G401 (cell line): ENCODE measurements around the gene FUT2. TPM values are rescaled to one million over a fixed set of nuclear protein-coding genes. Genes with fewer than 3 reads are reported as not detected.

Source experiments
- DNase-seq: peaks from one replicate; pipeline ENCODE4 v3.0.0-alpha.2; 2015; ENCODE audit warnings: low spot score
- in situ Hi-C: cut with HindIII; loops from 2 replicates; pipeline ENCODE4 v1.10.0; 2016; ENCODE audit warnings: low sequenced_read_pairs, mixed read lengths
- total RNA-seq: library from RNA; depleted of rRNA; stranded (reverse); fragments of >200 nt; shearing (Covaris generic); gene quantifications from 2 replicates; pipeline ENCODE4 v1.2.3, GENCODE V29; 2014

FUT2 gene
- total RNA-seq, 1 experiment from 2014 or later: not detected

DNA sequence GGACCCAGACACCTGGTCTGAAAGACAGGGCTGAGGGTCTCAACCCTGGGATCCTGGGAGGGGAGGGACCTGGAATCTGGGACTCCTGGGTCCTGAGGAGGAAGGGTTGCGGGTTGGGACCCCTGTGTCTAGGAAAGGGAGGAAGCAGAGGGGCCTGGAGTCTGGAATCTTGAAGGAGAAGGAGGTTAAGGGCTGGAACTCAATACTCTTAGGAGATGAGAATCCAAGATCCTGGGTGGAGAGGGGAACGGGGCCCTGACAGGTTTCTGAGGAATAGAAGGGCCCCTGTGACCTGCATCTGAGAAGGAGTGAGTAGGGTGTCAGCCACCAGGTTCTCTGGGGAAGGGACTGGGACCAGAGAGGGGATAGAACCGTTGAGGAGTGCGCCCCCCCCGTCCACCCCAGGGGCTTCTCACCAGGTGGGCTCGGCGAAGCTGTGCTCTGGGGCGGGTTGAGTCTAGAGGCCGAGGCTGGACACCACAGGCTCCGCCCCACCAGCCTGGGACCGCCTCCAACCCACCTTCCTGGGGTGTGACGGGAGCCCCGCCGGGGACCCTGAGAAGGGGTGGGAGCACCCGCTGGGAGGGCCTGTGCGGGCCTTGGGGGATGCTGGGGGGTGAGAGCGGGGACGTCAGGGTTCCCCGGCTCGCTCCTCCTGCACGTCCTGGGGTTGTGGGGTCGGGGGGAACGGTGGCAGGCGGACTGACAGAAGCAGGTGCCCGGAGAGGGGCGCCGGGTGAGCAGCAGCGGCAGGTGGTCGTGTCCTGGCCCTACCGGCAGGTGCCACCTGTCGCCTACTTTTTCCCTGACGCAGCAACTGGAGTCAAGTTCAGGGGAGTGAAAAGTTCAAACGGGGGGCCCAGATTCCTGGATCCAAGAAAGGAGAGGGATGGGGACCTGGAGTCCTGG lies 23.7 kb downstream of the FUT2 start, which contains the start of gene MAMSTR:
MAMSTR (minus strand) TSS at position 463 of the 909 bp plus-strand sequence. CDS start 694 bp downstream, outside the sequence.
- in situ Hi-C loops: no loop called here
- DNase-seq: no peak

DNA sequence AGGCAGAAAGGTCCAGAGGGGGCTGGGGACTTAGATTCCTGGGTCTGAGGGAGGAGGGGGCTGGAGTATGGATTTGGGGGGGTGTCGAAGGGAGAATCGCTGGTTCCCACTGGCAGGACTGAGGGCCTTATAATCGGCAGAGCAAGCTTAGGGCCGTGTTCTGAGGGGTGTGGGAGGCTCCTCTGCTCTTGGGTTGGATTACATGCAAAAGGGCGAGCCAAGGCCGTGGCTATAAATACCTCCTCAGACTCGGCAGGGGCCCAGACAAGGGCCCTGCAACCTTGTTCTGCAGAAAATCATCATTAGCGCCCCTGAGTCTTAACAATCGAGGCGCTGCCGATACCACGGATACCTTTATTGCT lies 24.5 kb downstream of the FUT2 start:
- in situ Hi-C loops: no loop called here
- no peak for DNase-seq

DNA sequence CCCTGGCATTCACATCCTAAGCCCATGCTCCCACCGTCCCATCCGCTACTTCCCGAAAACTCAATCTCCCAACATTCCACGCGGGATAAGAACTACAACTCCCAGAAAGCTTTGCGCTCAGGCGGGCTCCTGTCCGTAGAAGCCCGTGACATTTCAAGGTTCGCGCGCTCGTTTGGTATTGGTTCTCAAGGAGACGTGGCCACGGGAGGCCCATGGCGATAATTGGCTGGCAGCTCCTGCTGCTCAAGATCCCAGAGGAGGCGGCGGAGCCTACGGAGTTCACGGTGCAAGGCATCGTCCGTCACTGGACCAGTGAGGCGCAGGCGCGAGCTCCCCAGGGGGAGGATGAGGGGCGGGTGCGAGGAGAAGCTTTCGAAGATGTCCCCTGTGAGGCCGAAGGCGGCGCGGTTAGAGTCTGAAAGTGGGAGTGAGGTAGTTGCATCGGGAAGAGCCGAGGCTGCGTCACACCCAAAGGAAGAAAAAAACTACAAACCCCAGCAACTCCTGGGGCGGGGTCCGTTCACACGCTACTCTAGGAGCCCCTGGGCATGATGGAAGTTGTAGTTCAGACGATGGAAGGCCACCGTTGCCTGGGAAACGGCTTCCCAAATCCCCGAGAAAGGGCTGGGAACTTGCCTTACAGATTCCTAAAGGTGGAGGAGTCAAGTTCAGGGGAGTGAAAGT lies 25.0 kb downstream of the FUT2 start:
- peak; percentile 100 for DNase-seq
- in situ Hi-C loops: no loop called here

GRCh38 chr19:48722196-48722708 lies 26.5 kb downstream of the FUT2 start:
- in situ Hi-C loops: no loop called here
- no peak for DNase-seq

DNA sequence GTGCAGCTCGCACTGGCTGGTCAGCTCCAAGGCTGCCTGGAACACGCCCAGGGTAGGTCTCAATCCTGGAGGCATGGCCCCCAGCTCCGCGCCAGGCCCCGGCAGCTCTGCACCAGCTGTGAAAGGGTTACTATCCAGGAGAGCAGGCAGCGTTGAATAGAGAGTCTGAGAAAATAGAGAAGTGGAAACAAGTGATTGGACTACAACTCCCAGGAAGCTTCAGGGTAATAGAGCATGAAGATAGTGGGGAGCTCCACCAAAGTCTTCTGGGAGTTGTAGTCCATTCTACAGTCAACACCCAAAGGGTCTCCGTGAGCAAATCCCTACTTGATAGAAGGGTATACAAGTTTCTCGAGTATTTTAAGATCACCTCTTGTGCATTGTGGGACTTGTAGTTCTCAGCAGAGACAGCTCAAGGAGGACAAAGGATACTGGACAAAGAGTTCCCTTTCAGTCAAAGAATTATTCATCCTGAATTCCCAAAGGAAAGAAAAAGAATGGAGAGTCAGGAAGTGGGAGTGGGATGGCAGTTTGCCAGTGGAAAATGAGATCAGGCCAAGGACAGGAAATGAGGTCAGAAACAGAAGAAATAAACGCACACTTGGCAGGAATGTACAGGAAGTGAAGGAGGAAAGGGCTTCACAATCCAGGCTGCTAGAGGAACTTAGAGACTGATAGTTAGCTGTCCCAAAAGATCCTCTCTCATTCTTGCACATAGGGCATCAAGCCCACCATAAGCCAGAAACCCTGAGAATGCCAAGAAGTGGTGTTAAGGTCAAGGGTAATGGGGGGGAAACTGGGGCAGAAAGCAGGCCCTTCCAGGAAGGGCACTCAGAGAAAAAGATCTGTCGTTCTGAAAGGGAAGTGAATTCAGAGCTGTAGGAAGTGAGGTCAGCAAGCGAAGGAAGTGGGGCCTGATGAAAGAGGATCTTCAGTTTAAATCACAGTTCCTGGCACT lies 29.3 kb downstream of the FUT2 start:
- peak; percentile 75 for DNase-seq
- in situ Hi-C loops: no loop called here

GRCh38 chr19:48726556-48726955 lies 30.8 kb downstream of the FUT2 start:
- DNase-seq: no peak
- in situ Hi-C loops: no loop called here

GRCh38 chr19:48728911-48729664 lies 33.3 kb downstream of the FUT2 start:
- DNase-seq: no peak
- in situ Hi-C loops: no loop called here

DNA sequence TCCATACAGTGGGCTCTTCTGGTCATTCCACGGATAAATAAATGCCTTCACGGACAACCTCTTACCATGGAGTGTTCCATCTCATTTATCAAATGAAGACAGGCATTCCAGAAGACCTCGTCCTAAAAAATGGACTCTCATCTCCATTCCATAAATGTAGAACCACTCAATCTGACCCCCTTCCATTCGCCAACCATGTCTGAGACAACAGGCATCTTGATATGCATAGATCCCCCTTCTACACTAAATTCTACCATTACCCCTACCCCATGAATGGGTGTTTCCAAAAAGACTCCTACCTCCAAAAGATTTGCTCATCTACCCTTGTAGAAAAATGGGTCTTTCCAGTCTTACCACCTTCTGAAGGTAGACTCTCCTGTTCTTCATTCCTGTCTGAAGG lies 35.7 kb downstream of the FUT2 start:
- in situ Hi-C loops: no loop called here
- DNase-seq: no peak

GRCh38 chr19:48734625-48735024 lies 38.9 kb downstream of the FUT2 start:
- in situ Hi-C loops: no loop called here
- no peak for DNase-seq

- DNase-seq: no peak
- in situ Hi-C loops: no loop called here
Observed at GRCh38 chr19:48735031-48735615, 39.4 kb downstream of the FUT2 start.

DNA sequence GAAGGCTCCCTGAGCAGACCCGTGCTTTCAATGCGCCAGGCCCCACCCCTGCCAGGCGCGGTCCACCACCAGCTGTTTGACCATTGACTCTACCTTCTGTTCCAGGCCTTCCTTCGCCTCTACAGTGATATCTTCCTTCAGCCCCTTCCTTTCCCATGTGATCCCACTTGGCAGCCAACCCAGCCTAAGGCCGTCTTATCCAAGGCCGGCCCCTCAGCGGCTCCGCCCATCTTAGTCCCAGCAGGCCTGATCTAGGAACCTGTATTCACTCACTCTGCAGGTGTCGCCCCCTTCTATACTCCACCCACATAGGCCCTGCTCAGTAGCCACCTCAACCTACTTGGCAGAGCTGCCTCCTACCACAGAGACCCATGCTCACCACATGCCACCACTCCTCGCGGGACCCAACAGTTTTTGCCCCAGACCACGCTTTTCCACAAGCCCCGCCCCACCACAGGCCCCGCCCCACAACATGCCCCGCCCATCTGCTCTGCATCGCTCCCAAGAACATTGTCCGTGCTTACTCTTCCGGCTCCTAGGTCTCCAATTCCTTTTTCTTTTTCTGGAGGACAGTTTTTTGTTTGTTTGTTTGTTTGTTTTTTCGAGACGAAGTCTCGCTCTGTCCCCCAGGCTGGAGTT lies 41.7 kb downstream of the FUT2 start:
- DNase-seq: peak; percentile 62
- in situ Hi-C loops: no loop called here

DNA sequence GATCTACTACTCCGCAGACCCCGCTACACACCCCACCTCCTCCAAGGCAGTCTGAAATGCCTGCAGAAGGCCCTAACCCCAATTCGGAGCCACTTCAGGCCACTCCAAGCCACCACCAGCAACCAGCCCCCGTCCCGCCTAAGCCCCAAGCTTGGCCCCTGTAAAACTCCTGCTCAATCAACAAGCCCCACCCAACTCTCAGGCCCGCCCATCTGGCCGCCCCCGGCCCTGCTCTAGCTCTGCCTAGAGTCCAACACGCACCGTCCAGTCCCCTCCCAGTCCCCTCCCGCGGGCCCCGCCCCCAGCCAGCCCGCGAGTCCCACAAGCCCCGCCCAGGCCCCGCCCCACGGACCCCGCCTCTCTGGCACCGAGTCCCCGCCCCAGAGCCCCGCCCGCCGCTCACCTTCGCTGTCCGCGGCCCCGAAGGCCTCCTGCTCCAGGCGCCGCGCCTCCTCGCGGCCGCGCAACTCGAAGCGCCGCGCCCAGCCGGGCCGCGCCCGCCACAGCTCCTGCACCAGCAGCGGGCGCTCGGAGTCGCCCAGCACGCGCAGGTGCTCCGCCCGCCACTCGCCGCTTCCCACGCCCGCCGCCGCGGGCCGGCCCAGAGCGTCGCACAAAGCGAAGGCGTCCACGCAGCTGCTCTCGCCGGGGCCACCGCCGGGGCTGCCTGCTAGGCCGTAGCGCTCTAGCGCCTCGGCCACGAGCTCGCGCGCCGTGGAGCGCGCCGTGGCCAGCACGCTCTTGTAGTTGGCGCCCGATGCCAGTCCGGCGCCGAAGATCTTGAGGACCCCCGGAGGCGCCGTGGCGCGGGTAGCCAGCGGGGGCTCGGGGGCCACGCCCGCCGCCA lies 43.0 kb downstream of the FUT2 start:
- peak; percentile 94 for DNase-seq
- in situ Hi-C loops: no loop called here

DNA sequence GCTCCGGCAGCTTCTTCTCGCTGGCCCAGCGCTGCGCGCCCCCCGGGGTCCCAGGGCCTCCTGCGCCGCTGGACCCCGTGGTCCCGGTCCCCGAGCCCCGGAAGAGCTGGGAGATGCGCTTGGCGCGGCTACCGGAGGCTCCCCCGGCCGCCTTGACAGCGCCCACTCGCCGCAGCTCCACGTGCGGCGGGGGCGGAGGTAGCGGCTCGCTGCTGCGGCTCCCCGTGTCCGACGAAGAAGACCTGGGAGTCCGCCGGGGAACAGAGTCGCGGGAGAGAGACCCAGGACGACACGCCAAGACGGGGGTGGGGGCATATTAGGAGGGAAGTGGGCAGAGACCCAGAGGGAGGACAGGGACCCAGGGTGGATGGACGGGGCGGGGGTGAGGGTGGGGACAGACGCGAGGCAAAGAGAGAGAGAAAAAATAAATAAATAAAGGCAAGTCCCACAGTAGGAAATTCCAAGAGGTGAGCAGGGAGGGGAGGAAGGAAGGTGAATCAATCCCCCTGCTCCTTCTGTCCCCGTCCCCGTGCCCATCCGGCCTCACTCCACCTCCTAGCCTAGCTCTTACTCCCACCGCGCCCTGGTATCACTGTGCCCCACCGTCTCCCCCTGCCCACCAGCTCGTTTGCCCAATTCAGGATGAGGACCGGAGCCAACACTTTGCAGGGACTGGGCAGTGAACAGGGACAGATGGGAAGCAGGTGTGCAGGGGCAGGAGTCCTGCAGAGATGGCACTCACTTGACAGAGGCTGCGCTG lies 43.8 kb downstream of the FUT2 start:
- DNase-seq: peak; percentile 68
- in situ Hi-C loops: no loop called here

DNA sequence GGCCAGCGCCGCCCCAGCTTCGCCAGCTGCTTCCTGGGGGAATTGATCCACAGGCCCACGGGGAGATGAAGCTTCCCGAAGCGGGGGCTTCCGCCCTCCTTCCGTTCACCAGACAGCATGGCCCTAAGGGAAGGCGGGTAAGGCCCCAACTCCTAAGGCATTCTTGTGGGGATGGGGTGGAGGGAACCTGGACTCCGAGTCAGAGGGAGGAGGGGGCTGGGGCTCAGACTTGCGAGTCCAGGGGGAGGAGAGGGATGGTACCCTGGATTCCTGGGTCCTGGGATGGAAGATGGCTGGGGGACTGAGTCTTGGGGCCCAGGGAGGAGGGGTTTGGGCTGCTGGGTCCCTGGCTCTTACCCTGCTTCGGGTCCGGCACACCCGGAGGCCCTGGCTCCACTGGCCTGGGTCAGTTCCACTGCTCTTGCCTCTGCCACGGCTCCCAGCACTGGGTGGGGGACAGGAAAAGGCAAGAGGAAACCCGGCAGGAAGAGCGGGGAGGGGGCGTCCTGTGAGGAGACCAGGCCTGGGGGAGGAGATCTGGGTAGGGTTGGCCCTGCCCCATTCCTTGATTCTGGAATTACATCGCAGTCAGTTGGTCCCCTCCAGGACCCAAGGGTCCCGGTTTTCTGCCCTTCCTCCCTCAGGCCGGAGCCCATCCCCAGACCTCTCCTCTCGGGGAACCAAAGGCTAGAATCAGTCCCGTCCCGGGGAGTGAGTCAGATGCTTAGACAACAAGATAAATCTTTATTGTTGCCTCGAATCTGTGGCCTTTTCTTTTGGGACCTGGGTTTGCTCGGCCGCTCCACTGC lies 44.6 kb downstream of the FUT2 start, which contains the start of gene RASIP1:
RASIP1 (minus strand) TSS at position 447 of the 809 bp plus-strand sequence; CDS start at position 119, 328 bp downstream.
- in situ Hi-C loops: no loop called here
- peak; percentile 37 for DNase-seq
